Stimulated activated CD4-positive, alpha-beta T cell treated with anti-CD3 and anti-CD28 coated beads, TNF-alpha, amount 100 ng/mL, for 24 hours (primary cell): ENCODE results near the gene SEMA3F.
"Not testable (repeated sequence)": the region's sequence is repeated elsewhere in the genome, so short reads cannot be mapped to it uniquely, and the experiment has no call there.

Source experiments
- DNase-seq, 3 experiments: peaks; one replicate each; pipeline ENCODE4 v3.0.0-alpha.2; 2020; ENCODE audit warnings: low read depth in 3 of 3

Gene SEMA3F

GRCh38 chr3:50193746-50194127 is 38.6 kb downstream of the SEMA3F start:
- no peak for DNase-seq

GRCh38 chr3:50194128-50194902 is 39.2 kb downstream of the SEMA3F start:
- peak; percentile 55 to 81 (median 61) for DNase-seq

GRCh38 chr3:50194903-50195500 is 39.9 kb downstream of the SEMA3F start:
- no peak for DNase-seq

- DNase-seq = no peak
Measured at GRCh38 chr3:50195501-50196252, 40.6 kb downstream of the SEMA3F start.

GRCh38 chr3:50196253-50196801 is 41.2 kb downstream of the SEMA3F start:
- DNase-seq = no peak

- DNase-seq = no peak
Measured at GRCh38 chr3:50201573-50202315, 46.6 kb downstream of the SEMA3F start.

GRCh38 chr3:50202353-50203112 is 47.4 kb downstream of the SEMA3F start:
- DNase-seq = no peak

GRCh38 chr3:50203113-50203808 is 48.1 kb downstream of the SEMA3F start:
- no peak for DNase-seq

- no peak for DNase-seq
Measured at GRCh38 chr3:50203809-50204803, 49.0 kb downstream of the SEMA3F start.

GRCh38 chr3:50204804-50205412 is 49.8 kb downstream of the SEMA3F start, which contains the start of gene SLC38A3:
SLC38A3 (plus strand) TSS chr3:50205271; CDS start chr3:50214200, 8,929 bp downstream.
- DNase-seq = no peak

- DNase-seq = peak in 1 of 3 experiments; percentile 50
Measured at GRCh38 chr3:50205413-50206276, 50.5 kb downstream of the SEMA3F start.

- DNase-seq = no peak
Measured at GRCh38 chr3:50207359-50208042, 52.4 kb downstream of the SEMA3F start.

- DNase-seq = no peak
Measured at GRCh38 chr3:50208677-50209344, 53.7 kb downstream of the SEMA3F start.

GRCh38 chr3:50210176-50210509 is 55.0 kb downstream of the SEMA3F start:
- DNase-seq = no peak

GRCh38 chr3:50210510-50211367 is 55.6 kb downstream of the SEMA3F start:
- no peak for DNase-seq

GRCh38 chr3:50211368-50211717 is 56.2 kb downstream of the SEMA3F start:
- DNase-seq = not testable (repeated sequence)
